Right renal pelvis (tissue), 4 donors: Measurements from ENCODE around the gene RECK. TPM values are rescaled to one million over a fixed set of nuclear protein-coding genes. Genes with fewer than 3 reads are reported as not detected.
A peak's percentile ranks its signal among the peaks of the same experiment; 100 is the strongest.
"Not testable (repeated sequence)": the region's sequence is repeated elsewhere in the genome, so short reads cannot be mapped to it uniquely, and the experiment has no call there.

Experiments used
- DNase-seq, 4 donors: peaks; one replicate each; pipeline ENCODE4 v3.0.0-alpha.2; 2013; ENCODE audit warnings: low read depth in 4 of 4, low spot score in 3 of 4, missing footprints in 1 of 4
- polyA plus RNA-seq, 4 donors: library from polyadenylated mRNA; unstranded; fragments of 120-200 nt; gene quantifications; one replicate each; pipeline ENCODE4 v1.2.1, GENCODE V29; 2013; ENCODE audit not compliant: insufficient read length in 4 of 4

RECK gene
- polyA plus RNA-seq, 4 donors, result 28.3 to 34.0 (median 32.5) TPM

GRCh38 chr9:36110434-36110833 is 73.7 kb downstream of the RECK start:
- DNase-seq, result no peak

- DNase-seq, result no peak
These were observed 75.8 kb downstream of the RECK start for GRCh38 chr9:36112516-36112915.

- no peak for DNase-seq
These were observed 77.3 kb downstream of the RECK start for GRCh38 chr9:36113999-36114398.

- no peak for DNase-seq
These were observed 79.9 kb downstream of the RECK start for GRCh38 chr9:36116593-36116992.

GRCh38 chr9:36118201-36118600 is 81.5 kb downstream of the RECK start:
- DNase-seq, result no peak

- DNase-seq, result no peak
These were observed 82.0 kb downstream of the RECK start for GRCh38 chr9:36118706-36119105.

GRCh38 chr9:36119476-36119875 is 82.8 kb downstream of the RECK start:
- DNase-seq, result no peak

GRCh38 chr9:36120705-36121104 is 84.0 kb downstream of the RECK start:
- no peak for DNase-seq

- no peak for DNase-seq
These were observed 85.3 kb downstream of the RECK start for GRCh38 chr9:36121971-36122370.

- no peak for DNase-seq
These were observed 86.8 kb downstream of the RECK start for GRCh38 chr9:36123515-36123914.

GRCh38 chr9:36125062-36125855 is 88.5 kb downstream of the RECK start:
- DNase-seq, result no peak

GRCh38 chr9:36126016-36126730 is 89.5 kb downstream of the RECK start:
- DNase-seq, result no peak

- no peak for DNase-seq
These were observed 91.0 kb downstream of the RECK start for GRCh38 chr9:36127652-36128244.

- DNase-seq, result no peak
These were observed 91.6 kb downstream of the RECK start for GRCh38 chr9:36128349-36128748.

GRCh38 chr9:36129139-36129538 is 92.4 kb downstream of the RECK start:
- no peak for DNase-seq

- not testable (repeated sequence) for DNase-seq
These were observed 95.0 kb downstream of the RECK start for GRCh38 chr9:36131666-36132065.

- DNase-seq, result no peak
These were observed 95.4 kb downstream of the RECK start for GRCh38 chr9:36132086-36132485.

GRCh38 chr9:36134761-36135505 is 98.2 kb downstream of the RECK start:
- no peak for DNase-seq

GRCh38 chr9:36135741-36136271 is 99.1 kb downstream of the RECK start:
- DNase-seq, result no peak

GRCh38 chr9:36136272-36136893 is 99.7 kb downstream of the RECK start, which contains the start of gene GLIPR2:
TSS of gene GLIPR2 (plus strand) at chr9:36136733. CDS start at chr9:36136779, 46 bp downstream.
- DNase-seq, result peak in 1 of 4 donors; percentile 37
